ENCODE results near the gene MASTL. TPM values are rescaled to one million over a fixed set of nuclear protein-coding genes. Genes with fewer than 3 reads are reported as not detected.

Gene MASTL
- total RNA-seq, 1 donor from 2014 or later = 33.2 TPM

GRCh38 chr10:27235706-27236105 is 80.6 kb downstream of the MASTL start:
- Mint-ChIP-seq H3K9me3 (no peaks in the 10 kb centered on the region), H3K27ac (no peak overlapping the region), H3K36me3 (ENCODE audit: low read depth) (peaks cover 15% of the 10 kb centered on the region), H3K4me1 (ENCODE audit: low read depth) (peaks cover 8% of the 10 kb centered on the region), H3K27me3 (ENCODE audit: insufficient read depth) (no peaks in the 10 kb centered on the region), H3K4me3 (no peak overlapping the region)
- DNase-seq (ENCODE audit: low spot score) = no peak
- intact Hi-C loops (cut with micrococcal nuclease) = no loop called here

Other genes starting within 250 kb of the MASTL start
- 4.3 and 7.0 TPM in 2 replicates for gene ANKRD26, start 54.9 kb upstream of the MASTL start, total RNA-seq
- gene YME1L1, start 968 bp upstream of the MASTL start, total RNA-seq = 142 and 146 TPM in 2 replicates
- 20.0 and 22.0 TPM in 2 replicates for gene ACBD5, start 85.4 kb downstream of the MASTL start, total RNA-seq

All from activated T-helper 1 cell treated with anti-CD3 and anti-CD28 coated beads, Interleukin-12 subunit alpha, Interleukin-12 subunit beta, Interleukin-2, Interleukin-4 antibody, amounts not matched to agents 30 ng/mL and 10 ng/mL and 1 ng/mL, durations not matched to agents 14 hours and 24 hours and 36 hours (primary cell).